HepG2 (cell line): ENCODE data around the gene HIVEP2. TPM values are rescaled to one million over a fixed set of nuclear protein-coding genes. Genes with fewer than 3 reads are reported as not detected.

Experiments used
- polyA plus RNA-seq, 8 experiments: library from polyadenylated mRNA; depleted of rRNA in 3 of 8; stranded (reverse) in 7 of 8; unstranded in 1 of 8; fragments of >200 nt; fragmentation: Illumina TruSeq in 4 of 8; extraction: Trizol in 4 of 8; gene quantifications; 2 replicates each; pipeline versions ENCODE4 v1.2.1 to v1.2.3, GENCODE V29; 2011 to 2016; ENCODE audit warnings: low read depth in 4 of 8, missing spikeins in 1 of 8, mixed read lengths in 1 of 8; ENCODE audit not compliant: insufficient read depth in 1 of 8
- total RNA-seq, 5 experiments: library from RNA; depleted of rRNA; stranded (reverse); fragments of >200 nt; fragmentation: Illumina TruSeq; extraction: Trizol; gene quantifications; 2 replicates each; pipeline ENCODE4 v1.2.3, GENCODE V29; 2016; ENCODE audit warnings: low read depth in 1 of 5

Gene HIVEP2
- total and polyA plus RNA-seq, 2 of the 13 experiments (the other 11 are each of a cell fraction or from before 2014, with no cell fraction given), result 3.4 to 12.9 TPM

Other genes starting within 250 kb of the HIVEP2 start
- 92.2 and 115 TPM in 2 replicates for gene AIG1, start 115.7 kb upstream of the HIVEP2 start, total RNA-seq (2016; rRNA removed; fragmentation: Illumina TruSeq; extraction: Trizol)
- gene AIG1, start 115.7 kb upstream of the HIVEP2 start, polyA plus RNA-seq (2011; rRNA removed), result 180 and 197 TPM in 2 replicates